H1 (cell line): ENCODE measurements around the gene CEP68. TPM values are rescaled to one million over a fixed set of nuclear protein-coding genes. Genes with fewer than 3 reads are reported as not detected.

Experiments
- CTCF ChIA-PET: fragments of 300-600 bp; sonication (Branson Sonifier 250); formaldehyde crosslinking; loops from one replicate; lab custom pipeline; 2021; ENCODE audit not compliant: partially characterized antibody; lab: Charles Lee
- POLR2A ChIA-PET: fragments of 300-600 bp; sonication (Branson Sonifier 250); formaldehyde crosslinking; loops from one replicate; lab custom pipeline; 2021; ENCODE audit warnings: inconsistent platforms; ENCODE audit not compliant: partially characterized antibody; lab: Charles Lee
- DNase-seq, 2 experiments: peaks; one replicate each; pipeline versions ENCODE4 v3.0.0 to v3.0.0-alpha.2; 2010 to 2022; ENCODE audit warnings: low spot score in 2 of 2, low read depth in 1 of 2, mixed read lengths in 1 of 2
- FAIRE-seq: peaks from 2 replicates; lab custom pipeline; 2011; peaks lifted over from hg19 to GRCh38; lab: Jason Lieb, UNC
- H2AFZ ChIP-seq: 2 replicates; pipeline ENCODE4 v1.8.1; 2012; ENCODE audit warnings: low read length, inconsistent platforms
- H2AK5ac ChIP-seq: 2 replicates; pipeline ENCODE4 v1.6.1; 2013; ENCODE audit warnings: low read depth, low read length
- H2BK120ac ChIP-seq: replicated peaks from 2 replicates; pipeline ENCODE3; 2013; ENCODE audit warnings: low read depth, low read length, inconsistent platforms
- H2BK12ac ChIP-seq: 2 replicates; pipeline ENCODE4 v1.6.1; 2013; ENCODE audit warnings: low read depth, low read length
- H2BK15ac ChIP-seq: 2 replicates; pipeline ENCODE4 v1.6.1; 2013; ENCODE audit warnings: low read length
- H2BK20ac ChIP-seq: 2 replicates; pipeline ENCODE4 v1.6.1; 2013; ENCODE audit warnings: low read length
- H2BK5ac ChIP-seq: 2 replicates; pipeline ENCODE4 v1.6.1; 2013; ENCODE audit warnings: low read depth, low read length
- H3K14ac ChIP-seq: 2 replicates; pipeline ENCODE4 v1.6.1; 2013; ENCODE audit warnings: inconsistent platforms; ENCODE audit not compliant: insufficient read length
- H3K18ac ChIP-seq: 2 replicates; pipeline ENCODE4 v1.6.1; 2013; ENCODE audit warnings: low read length; ENCODE audit errors: extremely low read depth
- H3K23ac ChIP-seq: 2 replicates; pipeline ENCODE4 v1.6.1; 2013; ENCODE audit warnings: inconsistent platforms; ENCODE audit not compliant: insufficient read length
- H3K23me2 ChIP-seq: 2 replicates; pipeline ENCODE4 v1.6.1; 2013; ENCODE audit warnings: low read depth, low read length
- H3K27ac ChIP-seq: 2 replicates; pipeline ENCODE4 v1.6.1; 2011; ENCODE audit warnings: low read depth, low read length, inconsistent platforms
- H3K27me3 ChIP-seq, 4 experiments: replicated peaks in 1 of 4; 1 replicate in 1 of 4; 2 replicates in 3 of 4; pipeline versions ENCODE4 v1.6.1 to v1.8.1; 2011 to 2013; ENCODE audit warnings: low read length in 3 of 4, mild to moderate bottlenecking in 3 of 4, inconsistent platforms in 2 of 4, mixed read lengths in 2 of 4, moderate library complexity in 1 of 4; ENCODE audit not compliant: control insufficient read depth in 3 of 4, insufficient read depth in 3 of 4; ENCODE audit errors: extremely low read depth in 1 of 4
- H3K36me3 ChIP-seq, 4 experiments: 2 replicates each; pipeline versions ENCODE4 v1.6.1 to v1.8.1; 2011 to 2013; ENCODE audit warnings: mild to moderate bottlenecking in 4 of 4, low read length in 3 of 4, moderate library complexity in 2 of 4, control low read depth in 1 of 4, inconsistent platforms in 1 of 4; ENCODE audit not compliant: insufficient read depth in 4 of 4, control insufficient read depth in 2 of 4
- H3K4ac ChIP-seq: replicated peaks from 2 replicates; pipeline ENCODE3; 2013; ENCODE audit warnings: low read length, low read depth, mixed read lengths, inconsistent platforms; ENCODE audit not compliant: insufficient read length
- H3K4me1 ChIP-seq, 4 experiments: replicated peaks in 1 of 4; 1 replicate in 1 of 4; 2 replicates in 3 of 4; pipeline versions ENCODE4 v1.6.1 to v1.8.1; 2011 to 2013; ENCODE audit warnings: low read length in 3 of 4, inconsistent platforms in 2 of 4, mixed read lengths in 1 of 4; ENCODE audit not compliant: insufficient read depth in 4 of 4, control insufficient read depth in 3 of 4
- H3K4me2 ChIP-seq, 2 experiments: 2 replicates each; pipeline versions ENCODE4 v1.6.1 to v1.8.1; 2011 to 2013; ENCODE audit warnings: low read depth in 2 of 2, low read length in 2 of 2, control low read depth in 1 of 2, inconsistent platforms in 1 of 2, mild to moderate bottlenecking in 1 of 2; ENCODE audit not compliant: insufficient read depth in 1 of 2
- H3K4me3 ChIP-seq, 4 experiments: fragments of 200-600, 300-600 bp in 1 of 4; sonication (generic), shearing (Covaris generic), sonication (Bioruptor Twin) in 1 of 4; 2 replicates each; pipeline versions ENCODE4 v1.5.1 to v1.8.1; 2011 to 2016; ENCODE audit warnings: low read length in 4 of 4, low read depth in 3 of 4, control low read depth in 2 of 4, inconsistent platforms in 2 of 4, mild to moderate bottlenecking in 2 of 4, mixed read lengths in 1 of 4, moderate library complexity in 1 of 4; ENCODE audit not compliant: insufficient read depth in 2 of 4; ENCODE audit errors: extremely low read depth in 1 of 4
- H3K56ac ChIP-seq: replicated peaks from 2 replicates; pipeline ENCODE3; 2013; ENCODE audit warnings: low read depth, mild to moderate bottlenecking, mixed read lengths, low read length, inconsistent platforms; ENCODE audit not compliant: insufficient read length
- H3K79me1 ChIP-seq: 2 replicates; pipeline ENCODE4 v1.6.1; 2013; ENCODE audit warnings: low read depth, low read length, control low read depth
- H3K79me2 ChIP-seq, 2 experiments: 2 replicates each; pipeline versions ENCODE4 v1.6.1 to v1.8.1; 2012 to 2013; ENCODE audit warnings: low read length in 2 of 2, mild to moderate bottlenecking in 2 of 2, inconsistent platforms in 1 of 2; ENCODE audit not compliant: insufficient read depth in 2 of 2, control insufficient read depth in 1 of 2
- H3K9ac ChIP-seq, 4 experiments: replicated peaks in 1 of 4; 1 replicate in 1 of 4; 2 replicates in 3 of 4; pipeline versions ENCODE4 v1.6.1 to v1.8.1; 2011 to 2013; ENCODE audit warnings: low read depth in 3 of 4, low read length in 3 of 4, control low read depth in 2 of 4, mild to moderate bottlenecking in 2 of 4, moderate library complexity in 2 of 4, inconsistent platforms in 1 of 4; ENCODE audit errors: extremely low read depth in 1 of 4
- H3K9me3 ChIP-seq, 2 experiments: 2 replicates each; pipeline versions ENCODE4 v1.6.1 to v1.8.1; 2012 to 2013; ENCODE audit warnings: mild to moderate bottlenecking in 2 of 2, moderate library complexity in 2 of 2, control low read depth in 1 of 2, inconsistent platforms in 1 of 2, low read depth in 1 of 2, low read length in 1 of 2, mixed read lengths in 1 of 2; ENCODE audit not compliant: insufficient read depth in 2 of 2
- H4K20me1 ChIP-seq, 2 experiments: replicated peaks in 1 of 2; 2 replicates each; pipeline versions ENCODE3 to v1.8.1; 2011 to 2013; ENCODE audit warnings: inconsistent platforms in 2 of 2, low read length in 2 of 2, mild to moderate bottlenecking in 1 of 2; ENCODE audit not compliant: insufficient read depth in 2 of 2, control insufficient read depth in 1 of 2
- H4K5ac ChIP-seq: 2 replicates; pipeline ENCODE4 v1.6.1; 2013; ENCODE audit warnings: low read length, low read depth, mixed read lengths, inconsistent platforms; ENCODE audit not compliant: insufficient read length
- H4K8ac ChIP-seq: 2 replicates; pipeline ENCODE4 v1.8.0; 2013; ENCODE audit warnings: mild to moderate bottlenecking, moderate library complexity, low read length, inconsistent platforms; ENCODE audit not compliant: insufficient read depth; ENCODE audit errors: extremely low read depth
- H4K91ac ChIP-seq: replicated peaks from 2 replicates; pipeline ENCODE3; 2013; ENCODE audit warnings: low read length, mixed read lengths, inconsistent platforms; ENCODE audit not compliant: insufficient read length
- CBX8 ChIP-seq: fragments of 300-800, 300-1000 bp; sonication (generic); IDR thresholded peaks from 2 replicates; pipeline ENCODE4 v1.7.1; 2016; ENCODE audit warnings: low read depth, low read length, borderline replicate concordance
- NANOG ChIP-seq: IDR thresholded peaks from 2 replicates; pipeline ENCODE4 v1.6.1; 2011; ENCODE audit warnings: low read length, low read depth, mild to moderate bottlenecking, inconsistent platforms; ENCODE audit not compliant: insufficient read depth, poor library complexity, severe bottlenecking
- WGBS, 2 experiments: shearing (Covaris generic) in 1 of 2; methylation state at CpG; one replicate each; pipeline versions ENCODE4 v1.1.6 to v1.1.7; 2013 to 2015; ENCODE audit warnings: low lambda C conversion rate in 2 of 2, mixed read lengths in 2 of 2, inconsistent platforms in 1 of 2, low coverage in 1 of 2, missing lambda C conversion rate in 1 of 2; ENCODE audit not compliant: insufficient replicate concordance in 2 of 2, insufficient coverage in 1 of 2, insufficient read length in 1 of 2; ENCODE audit errors: extremely low coverage in 1 of 2, missing lambda C conversion rate in 1 of 2; 5-methylcytosine and 5-hydroxymethylcytosine counted together
- polyA plus RNA-seq, 7 experiments: library from polyadenylated mRNA; depleted of rRNA in 3 of 7; stranded (reverse) in 5 of 7; unstranded in 2 of 7; fragments of >200 nt in 5 of 7; fragments of 200-250 nt in 2 of 7; gene quantifications; 1 replicate in 5 of 7; 2 replicates in 1 of 7; 4 replicates in 1 of 7; pipeline versions ENCODE4 v1.2.1 to v1.2.3, GENCODE V29; 2011 to 2013; ENCODE audit warnings: missing spikeins in 2 of 7, mixed read lengths in 2 of 7
- total RNA-seq: library from RNA; stranded (reverse); fragmentation: NEBNext Ultra II Directional; extraction: Animal tissue kit (Norgen Biotek cat#: 25700); gene quantifications from 2 replicates; pipeline ENCODE4 v1.2.1, GENCODE V29; 2021
- TF ChIP-seq, protein P1 (sequence below): IDR thresholded peaks from 2 replicates; pipeline ENCODE4 v1.6.1; 2012; ENCODE audit warnings: inconsistent platforms

Gene CEP68
- total and polyA plus RNA-seq, 2 of the 8 experiments (the other 6 are each of a cell fraction or from before 2014, with no cell fraction given), result 23.2 to 24.7 TPM

DNA sequence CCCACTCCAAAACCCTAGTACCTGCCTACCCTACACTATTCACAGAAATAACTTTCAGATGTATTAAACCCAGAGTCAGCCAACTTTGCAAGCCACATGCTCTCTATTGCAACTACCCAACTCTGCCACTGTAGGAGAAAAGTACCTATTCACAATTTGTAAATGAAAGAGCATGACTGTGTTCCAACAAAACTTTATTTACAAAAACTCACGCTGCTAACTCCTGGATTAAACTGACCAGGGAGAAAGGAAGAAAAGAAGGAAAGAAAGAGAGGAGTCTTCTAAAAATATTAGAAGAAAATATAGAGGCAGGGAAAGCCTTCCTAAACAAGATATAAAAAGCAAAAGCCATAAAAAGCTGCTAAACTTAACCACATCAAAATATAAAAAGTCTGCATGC is 42.4 kb upstream of the CEP68 start:
- Histone ChIP-seq H3K23me2 (no peaks in the 10 kb centered on the region), H4K5ac (no peak overlapping the region), H2AK5ac (no peak overlapping the region), H2BK20ac (no peak overlapping the region), H3K4me1 (peaks cover 0 to 3% (median 1%) of the 10 kb centered on the region in 4 experiments; a peak in 3 of 7 replicates), H3K27me3 (no peaks in the 10 kb centered on the region), H3K4ac (no peak overlapping the region), H3K27ac (no peak overlapping the region), H3K36me3 (0 out of 8 replicates have a peak, but pooled peaks cover 0 to 2% (median 0%) of the 10 kb centered on the region in 4 experiments), H2BK15ac (no peak overlapping the region), H2BK120ac (no peak overlapping the region), H3K4me3 (no peak overlapping the region), H4K8ac (no peak overlapping the region), H3K79me2 (no peaks in the 10 kb centered on the region), H3K23ac (no peak overlapping the region), H3K9ac (no peak overlapping the region), H3K4me2 (no peak overlapping the region), H2AFZ (no peak overlapping the region), H2BK5ac (no peak overlapping the region), H3K79me1 (peaks cover 2% of the 10 kb centered on the region; the same call in 1 of the 2 replicates), H3K18ac (no peak overlapping the region), H2BK12ac (no peak overlapping the region), H3K56ac (no peak overlapping the region), H3K9me3 (no peaks in the 10 kb centered on the region), H4K91ac (no peak overlapping the region), H3K14ac (no peak overlapping the region), H4K20me1 (peaks cover 2 to 3% of the 10 kb centered on the region in 2 experiments)
- DNase-seq (no peak), FAIRE-seq (no peak)
- WGBS, 2 experiments, result 58% methylated on average over 1 of the region's 1 CpG; no CpG with 5 or more reads in 1 of the 2 experiments
- POLR2A ChIA-PET, result no interaction called here
- TF ChIP-seq, protein P1, sequence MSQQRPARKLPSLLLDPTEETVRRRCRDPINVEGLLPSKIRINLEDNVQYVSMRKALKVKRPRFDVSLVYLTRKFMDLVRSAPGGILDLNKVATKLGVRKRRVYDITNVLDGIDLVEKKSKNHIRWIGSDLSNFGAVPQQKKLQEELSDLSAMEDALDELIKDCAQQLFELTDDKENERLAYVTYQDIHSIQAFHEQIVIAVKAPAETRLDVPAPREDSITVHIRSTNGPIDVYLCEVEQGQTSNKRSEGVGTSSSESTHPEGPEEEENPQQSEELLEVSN, result no peak
- no peak for TF ChIP-seq NANOG
- TF ChIP-seq CBX8, result no peak
- CTCF ChIA-PET, result no interaction called here
